ENCODE measurements around the gene TWNK. TPM values are rescaled to one million over a fixed set of nuclear protein-coding genes. Genes with fewer than 3 reads are reported as not detected.

The TWNK gene
- total RNA-seq, 1 experiment from 2014 or later, result 28.2 TPM

- no peak for ATAC-seq
- ChIA-PET CTCF (interaction anchor here (1.0 to 1.3 kb wide), 2 partner anchors 12 to 33 kb away, joined by 3 to 5 read pairs; partner anchors contain the start of gene SEMA4G), POLR2A (no interaction called here)
- DNase-seq (ENCODE audit: low spot score), result no peak
- H3K36me3 Mint-ChIP-seq, result 0 out of 2 replicates have a peak, but pooled peaks cover 3% of the 10 kb centered on the region
- no peaks in the 10 kb centered on the region for H3K4me1 Mint-ChIP-seq
- TF ChIP-seq EMX1 (CRISPR knock-in tag; IDR thresholded peaks at IDR 0.05) (no peak), ZNF138 (CRISPR knock-in tag; conservative IDR thresholded peaks at IDR 0.05) (no peak), TEAD4 (CRISPR knock-in tag; IDR thresholded peaks at IDR 0.05) (no peak), ZNF281 (CRISPR knock-in tag; IDR thresholded peaks at IDR 0.05) (no peak), STAT6 (CRISPR knock-in tag; conservative IDR thresholded peaks at IDR 0.05; ENCODE audit: low read depth) (no peak), IRF2 (CRISPR knock-in tag; IDR thresholded peaks at IDR 0.05; ENCODE audit: borderline replicate concordance, low read depth) (no peak), NR3C1 (CRISPR knock-in tag; conservative IDR thresholded peaks at IDR 0.05; ENCODE audit: low read depth) (no peak), CBFB (CRISPR knock-in tag; IDR thresholded peaks at IDR 0.05; ENCODE audit: low read depth) (no peak), ATF3 (CRISPR knock-in tag; conservative IDR thresholded peaks at IDR 0.05) (no peak), NFE2L1 (CRISPR knock-in tag; IDR thresholded peaks at IDR 0.05) (no peak), NR1H2 (CRISPR knock-in tag; IDR thresholded peaks at IDR 0.05) (no peak), MYBL2 (CRISPR knock-in tag; IDR thresholded peaks at IDR 0.05) (no peak), PREB (CRISPR knock-in tag; IDR thresholded peaks at IDR 0.05; ENCODE audit: borderline replicate concordance) (no peak), E2F1 (CRISPR knock-in tag; IDR thresholded peaks at IDR 0.05) (no peak)
- TF ChIP-seq, protein P1, sequence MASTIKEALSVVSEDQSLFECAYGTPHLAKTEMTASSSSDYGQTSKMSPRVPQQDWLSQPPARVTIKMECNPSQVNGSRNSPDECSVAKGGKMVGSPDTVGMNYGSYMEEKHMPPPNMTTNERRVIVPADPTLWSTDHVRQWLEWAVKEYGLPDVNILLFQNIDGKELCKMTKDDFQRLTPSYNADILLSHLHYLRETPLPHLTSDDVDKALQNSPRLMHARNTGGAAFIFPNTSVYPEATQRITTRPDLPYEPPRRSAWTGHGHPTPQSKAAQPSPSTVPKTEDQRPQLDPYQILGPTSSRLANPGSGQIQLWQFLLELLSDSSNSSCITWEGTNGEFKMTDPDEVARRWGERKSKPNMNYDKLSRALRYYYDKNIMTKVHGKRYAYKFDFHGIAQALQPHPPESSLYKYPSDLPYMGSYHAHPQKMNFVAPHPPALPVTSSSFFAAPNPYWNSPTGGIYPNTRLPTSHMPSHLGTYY (CRISPR knock-in tag; IDR thresholded peaks at IDR 0.05), result no peak
- TF ChIP-seq, protein P2, sequence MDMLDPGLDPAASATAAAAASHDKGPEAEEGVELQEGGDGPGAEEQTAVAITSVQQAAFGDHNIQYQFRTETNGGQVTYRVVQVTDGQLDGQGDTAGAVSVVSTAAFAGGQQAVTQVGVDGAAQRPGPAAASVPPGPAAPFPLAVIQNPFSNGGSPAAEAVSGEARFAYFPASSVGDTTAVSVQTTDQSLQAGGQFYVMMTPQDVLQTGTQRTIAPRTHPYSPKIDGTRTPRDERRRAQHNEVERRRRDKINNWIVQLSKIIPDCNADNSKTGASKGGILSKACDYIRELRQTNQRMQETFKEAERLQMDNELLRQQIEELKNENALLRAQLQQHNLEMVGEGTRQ (CRISPR knock-in tag; IDR thresholded peaks at IDR 0.05), result no peak
- no peak overlapping the region for H3K27ac Mint-ChIP-seq
- no peaks in the 10 kb centered on the region; the same call in 1 of the 2 replicates for H3K27me3 Mint-ChIP-seq (ENCODE audit: low read depth)
- H3K4me3 Mint-ChIP-seq, result no peak overlapping the region
- H3K9me3 Mint-ChIP-seq, result no peaks in the 10 kb centered on the region
Measured at GRCh38 chr10:100980711-100981110, 6.6 kb upstream of the TWNK start.
